Occipital lobe (tissue), 3 donors: ENCODE measurements around the gene MEGF11. TPM values are rescaled to one million over a fixed set of nuclear protein-coding genes. Genes with fewer than 3 reads are reported as not detected.
"Not testable (repeated sequence)": the region's sequence is repeated elsewhere in the genome, so short reads cannot be mapped to it uniquely, and the experiment has no call there.

ENCODE experiments used
- DNase-seq: peaks from one replicate; lab custom pipeline; 2025; lab: John Stamatoyannopoulos, UW
- small RNA-seq: library from RNA; depleted of rRNA; stranded (forward); fragments of <200 nt; gene quantifications from one replicate; pipeline ENCODE3, GENCODE V24; 2014
- total RNA-seq: library from RNA; depleted of rRNA; stranded (reverse); fragments of >200 nt; gene quantifications from one replicate; pipeline ENCODE4 v1.2.3, GENCODE V29; 2014

MEGF11 gene
- total RNA-seq, 1 donor from 2014 or later, result 0.78 TPM

- DNase-seq, result no peak
These were observed 384.9 kb downstream of the MEGF11 start for GRCh38 chr15:65868546-65869125.

GRCh38 chr15:65867933-65868332 lies 385.6 kb downstream of the MEGF11 start:
- DNase-seq, result not testable (repeated sequence)

- DNase-seq, result no peak
These were observed 386.3 kb downstream of the MEGF11 start for GRCh38 chr15:65867244-65867643.

- DNase-seq, result no peak
These were observed 390.4 kb downstream of the MEGF11 start for GRCh38 chr15:65863106-65863505.

- DNase-seq, result no peak
These were observed 390.9 kb downstream of the MEGF11 start for GRCh38 chr15:65862682-65863081.

- DNase-seq, result no peak
These were observed 395.7 kb downstream of the MEGF11 start for GRCh38 chr15:65857718-65858402.

- no peak for DNase-seq
These were observed 396.6 kb downstream of the MEGF11 start for GRCh38 chr15:65856821-65857455.

- DNase-seq, result no peak
These were observed 401.6 kb downstream of the MEGF11 start for GRCh38 chr15:65851981-65852380.

GRCh38 chr15:65847989-65848388 lies 405.6 kb downstream of the MEGF11 start:
- DNase-seq, result no peak

- DNase-seq, result no peak
These were observed 407.6 kb downstream of the MEGF11 start for GRCh38 chr15:65845826-65846519.

Small RNAs within 50 kb of the gene (small RNA-seq; reads per million reads assigned to genes)
- gene MIR4311, result not detected

Other genes with a start within 250 kb of the MEGF11 start
- gene DIS3L, start 39.8 kb upstream of the MEGF11 start, total RNA-seq, result 32.1 TPM
- gene TIPIN, start 102.9 kb upstream of the MEGF11 start, total RNA-seq, result 19.8 TPM
- gene MAP2K1, start 133.2 kb upstream of the MEGF11 start, total RNA-seq, result 26.4 TPM
- 10.1 TPM for gene SNAPC5, start 244.0 kb upstream of the MEGF11 start, total RNA-seq